GM12875 (cell line): ENCODE measurements around the gene LRCH1.
A peak's percentile ranks its signal among the peaks of the same experiment; 100 is the strongest.

Experiments
- H3K4me3 ChIP-seq: one replicate; pipeline ENCODE4 v1.5.1; 2011; ENCODE audit warnings: low read depth, low read length, control low read depth
- TF ChIP-seq, protein P1 (sequence below): IDR thresholded peaks from 2 replicates; pipeline ENCODE4 v1.5.1; 2011; ENCODE audit warnings: low read depth, mild to moderate bottlenecking, control low read depth, inconsistent platforms, low read length, moderate library complexity, borderline replicate concordance; ENCODE audit not compliant: insufficient read depth

The LRCH1 gene

DNA sequence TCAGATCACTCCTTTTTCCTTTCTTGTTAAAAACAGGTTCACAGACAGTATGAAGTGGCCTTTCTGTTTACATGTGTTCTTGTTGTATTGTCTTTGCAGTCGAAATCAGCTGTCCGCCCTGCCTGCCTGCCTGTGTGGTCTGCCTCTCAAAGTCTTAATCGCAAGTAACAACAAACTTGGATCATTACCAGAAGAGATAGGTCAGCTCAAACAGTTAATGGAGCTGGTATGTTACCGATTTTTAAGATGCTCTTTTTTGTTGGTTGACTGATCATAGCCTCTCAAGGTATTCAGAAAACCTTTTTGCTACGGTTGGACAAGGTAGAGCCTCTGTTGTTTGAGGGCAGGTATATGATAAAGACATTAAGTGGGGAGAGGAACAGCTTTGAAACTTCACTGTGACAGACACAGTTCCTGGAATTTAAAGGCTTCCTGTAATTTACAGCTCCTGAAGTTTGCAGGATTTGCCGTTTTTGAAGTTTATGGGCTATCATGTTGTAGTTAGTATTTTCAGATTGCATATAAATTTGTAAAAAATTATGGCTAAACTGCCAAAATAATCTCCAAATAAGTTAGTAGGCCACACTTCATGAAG, 116.1 kb downstream of the LRCH1 start:
- TF ChIP-seq, protein P1, sequence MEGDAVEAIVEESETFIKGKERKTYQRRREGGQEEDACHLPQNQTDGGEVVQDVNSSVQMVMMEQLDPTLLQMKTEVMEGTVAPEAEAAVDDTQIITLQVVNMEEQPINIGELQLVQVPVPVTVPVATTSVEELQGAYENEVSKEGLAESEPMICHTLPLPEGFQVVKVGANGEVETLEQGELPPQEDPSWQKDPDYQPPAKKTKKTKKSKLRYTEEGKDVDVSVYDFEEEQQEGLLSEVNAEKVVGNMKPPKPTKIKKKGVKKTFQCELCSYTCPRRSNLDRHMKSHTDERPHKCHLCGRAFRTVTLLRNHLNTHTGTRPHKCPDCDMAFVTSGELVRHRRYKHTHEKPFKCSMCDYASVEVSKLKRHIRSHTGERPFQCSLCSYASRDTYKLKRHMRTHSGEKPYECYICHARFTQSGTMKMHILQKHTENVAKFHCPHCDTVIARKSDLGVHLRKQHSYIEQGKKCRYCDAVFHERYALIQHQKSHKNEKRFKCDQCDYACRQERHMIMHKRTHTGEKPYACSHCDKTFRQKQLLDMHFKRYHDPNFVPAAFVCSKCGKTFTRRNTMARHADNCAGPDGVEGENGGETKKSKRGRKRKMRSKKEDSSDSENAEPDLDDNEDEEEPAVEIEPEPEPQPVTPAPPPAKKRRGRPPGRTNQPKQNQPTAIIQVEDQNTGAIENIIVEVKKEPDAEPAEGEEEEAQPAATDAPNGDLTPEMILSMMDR = no peak
- no peak overlapping the region for H3K4me3 ChIP-seq

DNA sequence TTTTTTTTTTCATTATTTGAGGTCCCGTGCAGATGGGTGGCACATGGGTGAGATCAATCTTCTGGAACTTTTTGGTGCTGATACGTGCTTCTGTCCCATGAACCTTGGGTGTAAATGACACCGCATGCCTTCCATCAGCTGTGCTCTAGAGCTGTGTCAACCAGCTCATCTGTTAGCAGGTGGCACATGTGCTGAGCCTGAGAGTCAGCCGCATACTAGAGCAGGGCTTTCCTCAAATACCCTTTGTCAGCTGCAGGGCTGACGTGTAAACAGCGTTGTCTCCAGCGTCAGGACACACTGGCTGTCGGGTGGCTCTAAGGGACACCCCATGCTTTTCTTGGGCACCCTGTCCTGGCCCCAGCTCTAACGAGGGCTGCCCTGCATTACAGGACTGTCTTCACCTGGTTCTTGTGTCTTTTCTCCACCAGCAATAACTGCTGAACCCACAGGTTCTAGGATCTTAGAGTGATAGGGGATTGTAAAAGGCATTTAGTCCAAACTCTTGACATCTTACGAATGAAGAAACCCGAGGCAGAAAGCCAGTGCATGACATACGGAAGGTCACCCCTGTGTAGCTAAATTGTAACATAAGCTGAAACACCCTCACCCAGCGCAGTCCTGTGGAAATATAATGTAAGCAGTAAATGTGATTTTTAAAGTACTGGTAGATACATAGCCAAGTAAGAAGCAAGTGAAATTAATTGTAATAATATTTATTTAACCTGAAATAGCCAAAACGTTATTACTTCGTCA, 119.5 kb downstream of the LRCH1 start:
- TF ChIP-seq, protein P1 = no peak
- no peak overlapping the region for H3K4me3 ChIP-seq

DNA sequence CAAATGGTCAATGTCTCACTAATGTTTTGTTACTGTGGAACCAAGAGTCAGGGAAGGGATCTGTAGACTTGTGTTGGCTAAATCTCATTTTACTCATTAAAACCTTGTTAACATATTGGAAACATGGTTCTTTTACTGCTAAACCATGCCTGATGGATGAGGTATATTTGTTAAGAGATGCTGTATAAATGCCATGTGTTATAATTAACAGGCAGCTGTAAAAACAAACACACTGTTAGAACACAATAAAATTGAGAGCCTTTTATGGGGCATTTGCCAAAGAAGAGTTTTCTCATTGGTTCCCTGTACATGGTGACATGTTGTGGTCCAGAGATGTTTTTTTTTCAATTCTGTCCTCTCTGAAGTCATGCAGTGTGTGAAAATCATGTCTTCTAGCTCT, 122.0 kb downstream of the LRCH1 start:
- TF ChIP-seq, protein P1 = no peak
- H3K4me3 ChIP-seq = no peak overlapping the region

DNA sequence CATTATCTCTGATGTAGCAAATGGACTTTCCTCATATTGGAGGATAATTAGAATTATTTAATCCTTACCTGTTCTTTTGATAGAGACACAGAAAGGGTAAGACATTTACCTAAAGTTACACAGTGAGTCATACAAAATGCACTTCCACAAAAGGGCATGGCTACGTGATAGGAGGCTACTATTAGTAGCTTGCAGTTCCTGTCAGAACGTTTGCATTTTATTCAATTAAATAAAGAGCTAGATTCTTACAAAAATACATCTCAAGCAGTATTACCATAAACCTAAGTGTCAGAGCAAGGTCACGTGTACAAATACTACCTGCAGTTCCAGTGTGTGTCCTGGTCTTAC, 123.4 kb downstream of the LRCH1 start:
- TF ChIP-seq, protein P1 = no peak

DNA sequence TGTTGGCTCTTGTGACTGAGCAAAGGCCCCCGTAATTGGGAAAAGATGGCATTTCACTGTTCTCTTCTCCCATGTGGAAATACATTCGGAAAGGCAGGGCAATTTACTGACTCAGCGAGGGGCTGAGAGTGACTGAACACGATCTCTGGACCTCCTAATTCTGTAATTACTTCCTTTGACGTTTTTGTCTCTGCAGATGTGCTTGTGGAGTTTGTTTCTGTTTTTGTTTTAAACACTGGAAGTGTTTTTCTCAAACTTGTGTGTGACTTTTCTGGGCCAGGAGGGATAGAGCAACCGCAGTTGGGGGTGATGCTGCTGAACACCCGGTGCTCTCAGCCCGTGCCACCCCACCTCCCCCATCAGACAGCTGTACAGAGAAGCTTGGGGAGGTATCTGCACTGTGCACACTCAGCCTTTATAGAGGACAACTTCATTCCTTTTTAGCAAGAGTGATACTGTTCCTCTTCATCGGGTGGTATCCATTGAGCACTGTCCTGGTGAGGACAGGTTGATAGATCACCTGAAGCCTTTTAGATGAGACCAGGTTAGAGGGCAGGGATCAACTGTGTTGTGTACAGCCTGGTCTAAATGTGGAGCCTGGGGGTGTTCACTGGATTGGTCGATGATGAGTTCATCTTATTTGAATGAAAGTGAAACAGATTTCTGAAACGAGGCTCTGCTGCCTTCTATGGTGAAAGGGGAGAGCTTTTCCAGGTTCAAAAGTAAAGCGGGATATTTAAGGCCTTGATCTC, 126.6 kb downstream of the LRCH1 start:
- peak overlapping the region; percentile 33 for H3K4me3 ChIP-seq
- TF ChIP-seq, protein P1 = no peak

More for the DNA sequence above, 123.4 kb downstream of the LRCH1 start:
- no peak overlapping the region for H3K4me3 ChIP-seq

DNA sequence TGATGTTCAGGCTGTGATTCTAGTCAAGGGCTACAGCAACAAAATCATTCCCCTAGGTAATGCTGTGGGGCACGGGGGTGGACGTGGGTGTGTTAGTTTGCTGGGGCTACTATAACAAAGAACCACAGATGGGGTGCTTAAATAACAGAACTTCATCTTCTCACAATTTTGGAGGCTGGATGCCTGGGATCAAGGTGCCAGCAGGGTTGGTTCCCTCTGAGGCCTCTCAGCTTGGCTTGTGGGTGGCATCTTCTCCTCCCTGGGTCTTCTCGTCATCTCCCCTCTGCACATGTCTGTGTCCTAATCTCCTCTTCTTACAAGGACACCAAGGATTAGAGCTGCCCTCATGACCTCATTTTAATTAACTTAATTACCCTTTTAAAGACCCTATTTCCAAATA, 129.0 kb downstream of the LRCH1 start:
- TF ChIP-seq, protein P1 = no peak
- H3K4me3 ChIP-seq = no peak overlapping the region
